Activated CD8-positive, alpha-beta memory T cell treated with anti-CD3 and anti-CD28 coated beads, Interleukin-2, amount 10 ng/mL, durations not matched to agents 7 days and 5 days (primary cell): ENCODE measurements around the gene CHRNA9. TPM values are rescaled to one million over a fixed set of nuclear protein-coding genes. Genes with fewer than 3 reads are reported as not detected.
A peak's percentile ranks its signal among the peaks of the same experiment; 100 is the strongest.

ENCODE experiments used
- ATAC-seq: fragments of 150-1000 bp; cut with Tn5 transposase; one replicate; pipeline ENCODE4 v1.10.0; 2021; ENCODE audit warnings: moderate library complexity
- CTCF ChIA-PET: fragments of 350-600 bp; sonication (Branson Sonifier 250); formaldehyde crosslinking; loops from one replicate; lab custom pipeline; 2021; ENCODE audit warnings: antibody characterized with exemption; lab: Charles Lee
- DNase-seq: peaks from one replicate; pipeline ENCODE4 v3.0.0-alpha.2; 2020
- H3K27ac Mint-ChIP-seq: one replicate; pipeline ENCODE4 v1.8.0; 2021; ENCODE audit warnings: mild to moderate bottlenecking, mixed read lengths
- H3K27me3 Mint-ChIP-seq: one replicate; pipeline ENCODE4 v1.8.0; 2021; ENCODE audit warnings: mixed read lengths
- H3K36me3 Mint-ChIP-seq: one replicate; pipeline ENCODE4 v1.8.0; 2021; ENCODE audit warnings: mild to moderate bottlenecking, mixed read lengths
- H3K4me1 Mint-ChIP-seq: one replicate; pipeline ENCODE4 v1.8.0; 2021; ENCODE audit warnings: mixed read lengths
- H3K4me3 Mint-ChIP-seq: one replicate; pipeline ENCODE4 v1.8.0; 2021; ENCODE audit warnings: mild to moderate bottlenecking, moderate library complexity, mixed read lengths
- H3K9me3 Mint-ChIP-seq: one replicate; pipeline ENCODE4 v1.8.0; 2022; ENCODE audit warnings: low read depth, mixed read lengths
- total RNA-seq, 2 experiments: library from RNA; stranded (reverse); gene quantifications; one replicate each; pipeline ENCODE4 v1.2.3, GENCODE V29; 2021

The CHRNA9 gene
- total RNA-seq, 2 experiments from 2014 or later = 0.18 TPM; not detected in 1

DNA sequence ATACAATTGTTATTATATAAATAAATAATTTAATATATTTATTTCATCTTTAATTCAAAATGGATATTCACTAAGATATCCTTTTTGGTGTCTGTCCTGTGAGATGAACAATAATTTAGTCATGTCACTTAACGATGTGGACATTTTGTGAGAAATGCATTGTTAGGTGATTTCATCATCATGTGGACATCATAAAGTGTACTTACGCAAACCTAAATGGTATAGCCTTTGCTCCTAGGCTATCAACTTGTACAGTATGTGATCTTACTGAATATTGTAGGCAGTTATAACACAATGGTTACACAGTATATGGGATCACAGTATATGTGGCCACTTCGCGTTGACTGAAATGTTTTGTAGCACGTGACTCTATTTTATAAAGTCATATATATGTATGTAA lies 20.2 kb upstream of the CHRNA9 start:
- CTCF ChIA-PET = interaction anchor here (0.6 to 2.9 kb wide), 2 partner anchors 29 to 86 kb away, joined by 3 to 34 read pairs; no protein-coding TSS in a partner anchor
- ATAC-seq (no peak), DNase-seq (no peak)
- H3K4me3 Mint-ChIP-seq = no peak overlapping the region
- H3K4me1 Mint-ChIP-seq = peaks cover 44% of the 10 kb centered on the region
- no peaks in the 10 kb centered on the region for H3K9me3 Mint-ChIP-seq
- H3K27me3 Mint-ChIP-seq = no peaks in the 10 kb centered on the region
- no peak overlapping the region for H3K27ac Mint-ChIP-seq
- H3K36me3 Mint-ChIP-seq = no peaks in the 10 kb centered on the region

DNA sequence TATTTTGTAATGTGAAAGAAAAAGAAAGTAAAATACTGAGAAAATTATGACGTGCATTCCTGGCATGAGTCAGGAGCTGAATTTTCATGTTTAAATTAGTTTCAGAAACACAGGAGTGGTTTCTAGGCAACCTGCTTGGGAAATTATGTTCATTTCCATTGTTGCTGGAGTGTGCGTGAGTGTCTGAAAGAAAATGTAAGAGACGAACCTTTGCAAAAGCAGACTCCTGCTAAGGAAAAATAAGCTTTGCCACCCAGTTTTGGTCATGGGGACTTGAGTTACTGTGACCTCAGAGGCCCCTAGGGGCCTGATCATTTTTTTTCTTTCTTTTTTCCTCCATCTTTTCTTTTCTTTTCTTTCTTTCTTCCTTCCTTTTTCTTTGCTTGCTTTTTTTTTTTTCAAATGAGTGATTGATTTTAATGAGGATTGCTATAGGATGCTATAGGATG lies 18.8 kb upstream of the CHRNA9 start:
- peak overlapping the region; percentile 78 for H3K4me3 Mint-ChIP-seq
- H3K27me3 Mint-ChIP-seq = no peaks in the 10 kb centered on the region
- H3K4me1 Mint-ChIP-seq = peaks cover 38% of the 10 kb centered on the region
- ATAC-seq (peak; percentile 57), DNase-seq (peak; percentile 67)
- H3K27ac Mint-ChIP-seq = peak overlapping the region; percentile 97
- CTCF ChIA-PET = interaction anchor here (0.7 to 2.9 kb wide), 48 partner anchors 9 to 618 kb away, joined by 3 to 47 read pairs (median 5); partner anchors contain the start of genes N4BP2, PDS5A and UBE2K
- H3K9me3 Mint-ChIP-seq = no peaks in the 10 kb centered on the region
- no peaks in the 10 kb centered on the region for H3K36me3 Mint-ChIP-seq

DNA sequence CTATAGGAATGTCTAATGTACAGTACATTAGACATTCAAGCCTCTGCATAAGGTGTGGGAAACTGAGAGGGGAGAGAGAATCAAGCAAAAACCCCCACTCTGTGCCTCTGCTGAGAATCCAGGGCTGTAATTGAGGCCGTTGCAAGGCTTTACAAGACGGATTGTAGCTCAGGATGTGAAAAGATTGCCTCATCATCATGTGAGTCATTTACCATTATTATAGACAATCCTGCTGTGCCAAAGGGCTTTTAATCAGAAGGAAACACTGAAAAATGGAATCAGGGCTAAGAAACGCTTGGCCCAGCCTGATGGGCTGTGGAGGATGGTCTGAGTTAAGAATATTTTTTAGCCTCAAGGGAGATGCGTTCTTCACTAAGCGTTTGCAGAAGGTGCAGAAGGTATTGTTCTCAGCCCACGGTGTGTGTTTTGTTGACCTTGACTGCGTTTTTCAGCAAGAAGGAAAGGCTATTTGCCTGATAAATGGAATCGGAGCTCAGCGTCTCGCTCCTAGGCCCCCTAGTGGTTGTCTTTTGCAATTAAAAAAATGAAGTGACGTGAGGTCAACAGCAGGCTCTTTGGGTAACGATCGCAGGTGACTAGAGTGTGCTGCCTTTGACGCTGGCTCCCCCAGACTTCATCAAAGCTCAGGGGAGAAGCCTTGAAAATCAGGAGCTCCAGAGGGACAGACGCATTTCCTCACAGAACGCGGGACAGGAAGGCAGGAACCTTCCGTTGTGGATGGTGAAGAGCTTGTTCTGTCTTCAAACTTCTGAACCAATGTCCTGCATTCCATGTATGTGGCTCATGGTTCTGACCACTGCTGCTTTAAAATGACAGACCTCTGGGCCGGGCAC lies 18.1 kb upstream of the CHRNA9 start:
- Mint-ChIP-seq H3K27ac (peak overlapping the region; percentile 97), H3K36me3 (no peaks in the 10 kb centered on the region), H3K4me3 (peak overlapping the region; percentile 78), H3K4me1 (peaks cover 39% of the 10 kb centered on the region), H3K9me3 (no peaks in the 10 kb centered on the region), H3K27me3 (no peaks in the 10 kb centered on the region)
- ATAC-seq (peak; percentile 78), DNase-seq (peak; percentile 82)
- CTCF ChIA-PET = interaction anchor here (0.7 to 2.9 kb wide), 52 partner anchors 10 to 619 kb away, joined by 3 to 47 read pairs (median 5); partner anchors contain the start of genes N4BP2, PDS5A and UBE2K

DNA sequence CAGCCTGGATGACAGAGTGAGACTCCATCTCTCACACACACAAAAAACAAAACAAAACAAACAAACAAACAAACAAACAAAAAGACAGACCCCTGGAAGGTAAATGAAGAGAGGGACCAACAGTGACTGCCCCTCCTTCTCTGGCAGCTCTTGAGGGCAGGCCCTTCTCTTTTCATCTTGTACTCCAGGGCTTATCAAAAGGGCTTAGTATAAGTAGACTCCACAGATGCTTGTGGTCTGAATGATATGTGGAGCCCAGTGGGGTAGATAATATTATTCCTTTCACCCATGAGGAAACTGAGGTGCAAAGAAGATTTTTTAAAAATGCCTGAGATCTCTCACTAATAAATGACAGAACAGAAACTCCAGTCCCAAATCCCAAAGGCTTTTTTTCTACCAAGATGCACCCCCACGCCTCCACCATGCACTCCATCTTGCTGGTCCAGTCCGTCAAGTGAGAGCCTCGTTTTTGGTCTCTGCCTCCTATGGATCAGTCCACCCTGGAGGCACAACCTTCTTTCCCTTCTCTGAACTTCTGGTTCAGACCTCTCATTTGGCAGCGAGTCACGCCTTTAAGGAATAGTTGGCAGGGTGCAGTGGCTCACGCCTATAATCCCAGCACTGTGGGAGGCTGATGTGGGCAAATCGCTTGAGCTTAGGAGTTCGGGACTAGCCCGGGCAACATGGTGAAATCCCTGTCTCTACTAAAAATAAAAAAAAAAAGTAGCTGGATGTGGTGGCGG lies 17.0 kb upstream of the CHRNA9 start:
- H3K9me3 Mint-ChIP-seq = no peaks in the 10 kb centered on the region
- H3K4me3 Mint-ChIP-seq = no peak overlapping the region
- H3K4me1 Mint-ChIP-seq = peaks cover 36% of the 10 kb centered on the region

DNA sequence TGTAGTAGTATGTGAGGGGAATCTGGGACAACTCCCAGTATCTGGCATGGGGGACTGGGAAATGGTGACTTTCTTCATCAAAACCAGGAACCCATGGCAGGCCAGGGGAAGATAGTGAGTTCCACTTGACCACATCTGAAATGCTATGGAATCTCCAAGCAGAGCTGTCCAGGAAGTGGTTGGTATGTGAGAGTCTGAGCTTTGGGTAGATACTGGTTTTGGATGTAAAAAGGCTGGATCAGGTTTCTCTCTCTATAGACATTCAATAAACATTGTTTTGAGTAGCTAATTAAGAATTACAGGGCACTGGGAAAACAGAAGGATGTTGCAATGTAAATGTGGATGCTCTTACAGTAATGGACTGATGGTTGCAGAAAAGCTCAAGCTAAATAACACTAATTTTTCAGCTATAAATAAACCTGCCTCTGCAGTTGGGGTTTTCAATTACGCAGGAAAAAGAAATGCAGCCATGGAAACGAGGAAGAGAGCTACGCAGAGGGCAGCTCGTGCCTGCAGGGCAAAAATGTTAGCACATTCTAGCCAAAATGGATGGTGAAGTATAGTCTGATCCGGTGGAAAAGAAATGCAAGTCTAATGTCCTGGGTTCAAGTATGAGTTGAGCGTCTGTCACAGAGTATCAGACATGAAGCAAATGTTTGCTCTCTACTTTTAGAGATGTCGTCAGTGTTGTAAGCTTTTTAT lies 13.4 kb upstream of the CHRNA9 start:
- Mint-ChIP-seq H3K27ac (no peak overlapping the region), H3K9me3 (no peaks in the 10 kb centered on the region), H3K36me3 (no peaks in the 10 kb centered on the region), H3K4me1 (peaks cover 35% of the 10 kb centered on the region), H3K4me3 (no peak overlapping the region), H3K27me3 (no peaks in the 10 kb centered on the region)
- ATAC-seq (no peak), DNase-seq (no peak)
- CTCF ChIA-PET = interaction anchor here (0.7 to 2.3 kb wide), 5 partner anchors 9 to 265 kb away, joined by 3 to 10 read pairs (median 6); partner anchors contain the start of gene N4BP2

More for the DNA sequence above, 17.0 kb upstream of the CHRNA9 start:
- no peak for DNase-seq
- H3K36me3 Mint-ChIP-seq = no peaks in the 10 kb centered on the region
- H3K27ac Mint-ChIP-seq = peak overlapping the region; percentile 33
- no peaks in the 10 kb centered on the region for H3K27me3 Mint-ChIP-seq
- CTCF ChIA-PET = interaction anchor here (0.7 to 2.9 kb wide), 37 partner anchors 9 to 404 kb away, joined by 3 to 47 read pairs (median 6); partner anchors contain the start of gene N4BP2
- ATAC-seq = no peak

DNA sequence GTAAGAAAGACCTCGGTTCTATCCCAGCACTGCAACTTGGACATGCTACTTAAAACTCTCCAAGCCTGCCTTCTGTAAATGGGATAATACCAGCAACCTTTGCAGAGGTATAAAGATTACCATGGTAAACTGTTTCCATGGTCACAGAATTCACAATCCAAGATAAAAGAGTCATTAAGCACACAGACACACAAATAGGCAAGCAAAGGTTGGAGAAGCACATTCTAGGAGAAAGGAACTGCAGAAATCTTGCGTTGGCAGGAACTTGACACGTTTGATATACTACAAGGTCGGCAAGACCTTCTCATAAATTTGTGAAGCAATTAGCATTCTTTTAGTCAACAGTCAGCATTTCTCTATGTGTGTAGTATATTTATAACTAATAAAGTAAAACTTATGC lies 12.3 kb upstream of the CHRNA9 start:
- H3K4me1 Mint-ChIP-seq = peaks cover 26% of the 10 kb centered on the region
- CTCF ChIA-PET = interaction anchor here (1.3 to 2.3 kb wide), 5 partner anchors 10 to 396 kb away, joined by 3 to 10 read pairs (median 3); partner anchors contain the start of gene N4BP2
- no peak overlapping the region for H3K27ac Mint-ChIP-seq
- H3K36me3 Mint-ChIP-seq = no peaks in the 10 kb centered on the region
- H3K27me3 Mint-ChIP-seq = peaks cover under 1% of the 10 kb centered on the region
- no peaks in the 10 kb centered on the region for H3K9me3 Mint-ChIP-seq
- no peak overlapping the region for H3K4me3 Mint-ChIP-seq
- no peak for DNase-seq
- ATAC-seq = no peak

DNA sequence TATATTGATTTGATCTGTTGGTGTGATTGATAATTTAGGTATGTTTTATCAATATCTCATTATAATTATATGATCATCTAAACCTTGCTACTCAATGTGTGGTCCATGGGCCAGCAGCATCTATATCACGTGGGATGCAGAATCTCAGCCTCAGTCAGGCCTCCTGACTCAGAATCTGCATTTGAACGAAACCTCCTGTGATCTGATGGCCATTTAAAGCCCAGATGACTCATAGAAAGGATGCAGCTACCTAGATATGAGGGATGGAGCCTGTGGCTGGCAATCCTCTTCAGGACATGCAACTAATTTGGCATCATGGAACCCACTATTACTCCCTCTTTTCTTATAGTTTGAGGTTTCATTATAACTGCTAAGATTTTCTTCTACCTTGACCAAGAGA lies 11.3 kb upstream of the CHRNA9 start:
- CTCF ChIA-PET = interaction anchor here (0.9 to 1.7 kb wide), 3 partner anchors 14 to 855 kb away, joined by 3 to 6 read pairs (median 3); no protein-coding TSS in a partner anchor
- H3K27me3 Mint-ChIP-seq = peaks cover 2% of the 10 kb centered on the region
- H3K27ac Mint-ChIP-seq = peak overlapping the region; percentile 14
- peaks cover 25% of the 10 kb centered on the region for H3K4me1 Mint-ChIP-seq
- H3K9me3 Mint-ChIP-seq = no peaks in the 10 kb centered on the region
- DNase-seq = no peak
- no peaks in the 10 kb centered on the region for H3K36me3 Mint-ChIP-seq
- peak; percentile 37 for ATAC-seq
- no peak overlapping the region for H3K4me3 Mint-ChIP-seq

DNA sequence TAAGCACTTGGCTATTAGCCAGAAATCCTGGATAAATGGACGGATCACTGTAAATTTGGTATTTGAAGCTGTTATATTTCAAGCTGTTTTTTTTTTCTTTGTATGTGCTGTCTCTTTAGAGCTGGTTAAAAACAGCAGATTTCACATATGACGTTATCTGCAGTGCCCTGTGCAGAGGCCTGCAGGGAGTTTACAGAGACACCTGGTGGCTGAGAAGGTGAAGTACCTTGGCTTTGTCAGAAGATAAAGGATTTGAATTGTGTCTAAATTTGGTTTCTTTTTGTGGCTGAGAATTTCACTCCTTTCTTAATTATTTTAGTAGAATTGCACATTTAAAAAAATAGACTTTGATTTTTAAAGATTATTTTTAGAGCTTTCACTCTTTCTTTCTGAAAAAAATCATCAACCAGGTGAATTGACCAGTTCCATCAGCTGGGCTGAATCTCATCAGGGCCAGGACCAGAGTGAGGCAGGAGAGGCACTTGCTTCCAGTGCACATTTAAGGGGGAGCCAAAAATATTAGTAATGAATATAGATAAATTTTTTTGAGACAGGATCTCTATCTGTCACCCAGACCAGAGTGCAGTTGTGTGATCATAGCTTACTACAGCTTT lies 9.6 kb upstream of the CHRNA9 start:
- CTCF ChIA-PET = interaction anchor here (0.5 to 4.7 kb wide), 47 partner anchors 9 to 856 kb away, joined by 3 to 47 read pairs (median 4); partner anchors contain the start of genes CHRNA9 and N4BP2
- DNase-seq (peak; percentile 82), ATAC-seq (peak; percentile 97)
- Mint-ChIP-seq H3K4me1 (peaks cover 25% of the 10 kb centered on the region), H3K27me3 (peaks cover 2% of the 10 kb centered on the region), H3K27ac (no peak overlapping the region), H3K9me3 (no peaks in the 10 kb centered on the region), H3K4me3 (no peak overlapping the region), H3K36me3 (no peaks in the 10 kb centered on the region)

DNA sequence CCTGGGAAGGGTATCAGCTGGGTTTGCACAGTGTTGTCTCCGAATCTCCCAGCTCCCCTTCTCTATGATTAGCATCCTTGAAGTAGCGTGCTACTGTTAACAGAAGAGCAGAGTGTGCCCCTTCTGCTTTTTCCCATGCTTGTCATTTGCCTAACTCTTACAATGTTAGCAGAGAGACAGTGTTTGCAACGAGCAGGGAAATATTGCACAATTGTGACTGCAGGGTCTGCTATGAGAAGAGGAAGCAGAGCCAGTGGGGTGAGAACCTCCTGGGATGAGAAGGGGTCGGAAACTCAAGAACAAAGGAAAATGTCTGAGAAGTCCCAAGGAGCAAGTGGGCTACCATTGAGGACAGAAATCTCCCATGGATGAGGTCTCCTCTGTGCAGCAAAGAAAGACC lies 7.8 kb upstream of the CHRNA9 start:
- DNase-seq = no peak
- CTCF ChIA-PET = interaction anchor here (2.4 to 4.7 kb wide), 3 partner anchors 10 to 272 kb away, joined by 10 to 47 read pairs (median 28); partner anchors contain the start of gene N4BP2
- ATAC-seq = no peak
- Mint-ChIP-seq H3K36me3 (no peaks in the 10 kb centered on the region), H3K4me1 (peaks cover 14% of the 10 kb centered on the region), H3K9me3 (no peaks in the 10 kb centered on the region), H3K4me3 (no peak overlapping the region), H3K27ac (no peak overlapping the region), H3K27me3 (peaks cover 3% of the 10 kb centered on the region)

DNA sequence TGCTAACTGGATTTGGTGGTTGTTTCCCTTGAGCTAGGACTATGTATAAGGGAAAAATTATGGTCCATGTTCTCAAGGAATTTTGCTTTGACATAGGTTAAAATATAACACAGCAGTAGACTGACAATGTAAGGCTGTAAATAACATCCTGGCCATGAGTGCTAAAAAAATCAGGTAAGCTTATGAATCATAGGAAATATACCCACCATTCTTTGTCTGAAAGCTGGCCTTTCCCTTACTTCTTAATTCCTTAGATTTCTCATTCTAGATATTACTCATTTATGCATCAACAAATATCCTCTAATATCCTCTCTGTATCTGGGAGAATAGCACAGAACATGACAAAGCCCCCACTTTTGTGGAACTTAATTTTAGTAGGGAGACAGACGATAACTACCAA lies 6.8 kb upstream of the CHRNA9 start:
- DNase-seq (no peak), ATAC-seq (no peak)
- CTCF ChIA-PET = interaction anchor here (0.6 to 4.7 kb wide), 4 partner anchors 9 to 272 kb away, joined by 3 to 47 read pairs (median 3); no protein-coding TSS in a partner anchor
- Mint-ChIP-seq H3K9me3 (no peaks in the 10 kb centered on the region), H3K4me3 (no peak overlapping the region), H3K4me1 (peaks cover 14% of the 10 kb centered on the region), H3K27ac (no peak overlapping the region), H3K27me3 (peaks cover 3% of the 10 kb centered on the region), H3K36me3 (no peaks in the 10 kb centered on the region)

DNA sequence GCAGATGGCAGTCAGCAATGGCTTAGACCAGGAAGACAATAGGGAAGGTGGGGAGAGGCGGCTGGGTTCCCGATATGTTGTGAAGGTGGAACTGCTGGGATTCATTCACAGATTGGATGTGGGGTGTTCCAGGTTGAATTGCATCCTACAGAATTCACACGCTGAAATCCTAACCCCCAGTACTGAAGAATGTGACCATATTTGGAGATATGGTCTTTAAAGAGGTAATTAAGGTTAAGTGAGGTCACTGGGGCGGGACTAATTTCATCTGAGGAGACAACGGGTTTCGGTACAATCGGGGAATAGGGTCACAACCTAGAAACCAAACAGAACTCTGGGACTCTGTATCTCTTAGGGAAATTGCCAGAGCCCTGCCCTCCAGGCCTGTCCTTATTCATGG lies 5.3 kb upstream of the CHRNA9 start:
- H3K36me3 Mint-ChIP-seq = no peaks in the 10 kb centered on the region
- no peak overlapping the region for H3K27ac Mint-ChIP-seq
- H3K4me3 Mint-ChIP-seq = no peak overlapping the region
- H3K27me3 Mint-ChIP-seq = peaks cover 7% of the 10 kb centered on the region
- ATAC-seq (no peak), DNase-seq (peak; percentile 19)
- no peaks in the 10 kb centered on the region for H3K9me3 Mint-ChIP-seq
- H3K4me1 Mint-ChIP-seq = peaks cover 8% of the 10 kb centered on the region
- CTCF ChIA-PET = no interaction called here

DNA sequence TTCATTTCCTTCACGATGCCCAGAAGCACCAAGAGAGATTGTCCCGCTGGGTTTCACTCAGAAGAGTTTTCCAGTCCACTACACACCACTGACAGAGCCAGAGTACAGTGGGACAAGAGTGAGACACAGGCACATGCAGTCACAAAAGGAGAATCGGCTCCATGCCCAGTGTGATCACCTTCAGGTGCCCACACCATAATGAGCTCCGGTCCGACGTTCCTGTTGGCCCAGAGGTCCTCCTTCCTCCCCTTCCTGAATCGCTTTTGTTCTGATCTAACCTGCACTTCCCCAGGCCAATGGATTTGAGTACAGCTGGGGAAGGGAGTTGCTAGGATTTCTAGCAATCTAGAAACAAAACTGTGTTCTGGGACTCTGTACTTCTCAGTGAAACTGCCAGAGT lies 4.6 kb upstream of the CHRNA9 start:
- H3K36me3 Mint-ChIP-seq = no peaks in the 10 kb centered on the region
- CTCF ChIA-PET = interaction anchor here (0.7 kb wide), 1 partner anchor 14 kb away, joined by 3 read pairs; no protein-coding TSS in a partner anchor
- H3K27me3 Mint-ChIP-seq = peaks cover 10% of the 10 kb centered on the region
- peaks cover 1% of the 10 kb centered on the region for H3K4me1 Mint-ChIP-seq
- DNase-seq (peak; percentile 34), ATAC-seq (no peak)
- H3K9me3 Mint-ChIP-seq = no peaks in the 10 kb centered on the region
- no peak overlapping the region for H3K4me3 Mint-ChIP-seq
- no peak overlapping the region for H3K27ac Mint-ChIP-seq
